Neural progenitor cell (in vitro differentiated cells): Measurements from ENCODE around the gene SMAP1.

Experiments
- EZH2 ChIP-seq: fragments of 200-600 bp; sonication (generic); IDR thresholded peaks from 2 replicates; pipeline ENCODE4 v1.6.1; 2017; ENCODE audit warnings: antibody characterized with exemption, mild to moderate bottlenecking, moderate library complexity
- EZH2phosphoT487 ChIP-seq: fragments of 200-600 bp; sonication (generic); IDR thresholded peaks from 2 replicates; pipeline ENCODE4 v1.6.1; 2017; ENCODE audit warnings: antibody characterized with exemption
- TF ChIP-seq, protein P1 (sequence below): fragments of 200-600 bp; sonication (generic); IDR thresholded peaks from 2 replicates; pipeline ENCODE4 v1.5.1; 2017; ENCODE audit warnings: antibody characterized with exemption, mild to moderate bottlenecking

DNA sequence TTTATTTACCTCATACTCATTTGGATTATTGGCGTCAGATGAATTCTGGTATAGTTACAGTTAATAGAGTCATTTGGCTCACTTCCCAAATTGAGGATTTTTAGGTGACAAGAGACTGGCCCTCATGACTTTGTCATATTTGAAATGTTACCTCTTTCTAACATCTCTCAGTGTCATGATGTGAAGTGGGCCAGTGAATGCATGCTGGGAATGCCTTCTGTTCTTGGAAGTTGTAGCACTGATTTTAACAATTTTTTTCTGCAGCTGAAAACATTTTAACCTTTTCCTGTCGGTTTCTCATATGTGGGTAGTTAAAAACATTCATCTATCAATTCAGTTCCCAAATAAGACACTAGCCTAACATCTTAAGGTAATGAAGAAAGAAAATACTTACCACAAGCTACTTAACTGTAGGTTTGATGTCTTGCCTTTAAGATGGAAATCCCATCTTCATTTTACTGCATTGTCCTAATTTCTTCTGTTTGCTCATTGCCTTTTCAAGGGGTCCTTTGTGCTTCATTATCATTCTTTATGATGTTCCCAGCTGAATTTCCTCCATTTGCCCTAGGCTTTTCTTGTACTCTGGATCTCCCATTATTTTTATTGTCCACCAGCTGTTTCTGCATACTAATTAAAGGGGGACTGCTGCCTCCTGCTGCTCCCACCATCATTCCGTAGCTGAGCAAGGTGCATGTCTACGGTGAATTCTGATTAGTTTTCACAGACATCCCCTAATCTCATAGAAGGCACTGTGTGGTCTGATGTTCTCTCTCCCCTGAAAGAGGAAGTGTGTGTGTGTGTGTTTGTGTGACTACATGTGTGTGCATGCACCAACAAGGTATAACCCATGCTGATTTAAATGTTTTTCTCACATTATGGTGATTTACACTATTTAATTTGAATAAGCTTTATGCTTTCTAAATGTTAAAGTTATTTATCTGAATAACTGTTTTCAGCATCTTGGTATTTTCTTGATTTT, 179.7 kb downstream of the SMAP1 start:
- TF ChIP-seq, protein P1, sequence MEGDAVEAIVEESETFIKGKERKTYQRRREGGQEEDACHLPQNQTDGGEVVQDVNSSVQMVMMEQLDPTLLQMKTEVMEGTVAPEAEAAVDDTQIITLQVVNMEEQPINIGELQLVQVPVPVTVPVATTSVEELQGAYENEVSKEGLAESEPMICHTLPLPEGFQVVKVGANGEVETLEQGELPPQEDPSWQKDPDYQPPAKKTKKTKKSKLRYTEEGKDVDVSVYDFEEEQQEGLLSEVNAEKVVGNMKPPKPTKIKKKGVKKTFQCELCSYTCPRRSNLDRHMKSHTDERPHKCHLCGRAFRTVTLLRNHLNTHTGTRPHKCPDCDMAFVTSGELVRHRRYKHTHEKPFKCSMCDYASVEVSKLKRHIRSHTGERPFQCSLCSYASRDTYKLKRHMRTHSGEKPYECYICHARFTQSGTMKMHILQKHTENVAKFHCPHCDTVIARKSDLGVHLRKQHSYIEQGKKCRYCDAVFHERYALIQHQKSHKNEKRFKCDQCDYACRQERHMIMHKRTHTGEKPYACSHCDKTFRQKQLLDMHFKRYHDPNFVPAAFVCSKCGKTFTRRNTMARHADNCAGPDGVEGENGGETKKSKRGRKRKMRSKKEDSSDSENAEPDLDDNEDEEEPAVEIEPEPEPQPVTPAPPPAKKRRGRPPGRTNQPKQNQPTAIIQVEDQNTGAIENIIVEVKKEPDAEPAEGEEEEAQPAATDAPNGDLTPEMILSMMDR: no peak
- TF ChIP-seq EZH2: no peak
- TF ChIP-seq EZH2phosphoT487: no peak
